Nephron (organoid): ENCODE results near the gene OTOG.

ENCODE experiments used
- H3K27ac Mint-ChIP-seq, 3 experiments: 2 replicates each; pipeline ENCODE4 v1.8.0; 2020; ENCODE audit warnings: mixed read lengths in 3 of 3, mild to moderate bottlenecking in 2 of 3, moderate library complexity in 1 of 3
- H3K27me3 Mint-ChIP-seq: 2 replicates; pipeline ENCODE4 v1.8.0; 2021; ENCODE audit warnings: low read depth, mild to moderate bottlenecking, moderate library complexity, mixed read lengths
- H3K36me3 Mint-ChIP-seq: 2 replicates; pipeline ENCODE4 v1.8.0; 2020; ENCODE audit warnings: low read depth, mixed read lengths
- H3K4me1 Mint-ChIP-seq: 2 replicates; pipeline ENCODE4 v1.8.0; 2020; ENCODE audit warnings: mixed read lengths
- H3K4me3 Mint-ChIP-seq, 3 experiments: 2 replicates each; pipeline ENCODE4 v1.8.0; 2020; ENCODE audit warnings: mild to moderate bottlenecking in 3 of 3, mixed read lengths in 3 of 3, moderate library complexity in 2 of 3
- H3K9me3 Mint-ChIP-seq: 2 replicates; pipeline ENCODE4 v1.8.0; 2020; ENCODE audit warnings: mixed read lengths
- TF ChIP-seq, protein P1 (sequence below), 3 experiments: fragments of 200-600 bp; sonication (generic); IDR thresholded peaks; one replicate each; pipeline ENCODE4 v1.5.0; 2021; ENCODE audit warnings: antibody characterized with exemption in 3 of 3; ENCODE audit not compliant: unreplicated experiment in 3 of 3

Gene OTOG

GRCh38 chr11:17608821-17609220 lies 61.8 kb downstream of the OTOG start:
- Mint-ChIP-seq H3K27me3 (peaks cover 48% of the 10 kb centered on the region), H3K9me3 (no peaks in the 10 kb centered on the region), H3K36me3 (no peaks in the 10 kb centered on the region), H3K27ac (no peak overlapping the region), H3K4me3 (no peak overlapping the region), H3K4me1 (peaks cover 5% of the 10 kb centered on the region)
- TF ChIP-seq, protein P1, sequence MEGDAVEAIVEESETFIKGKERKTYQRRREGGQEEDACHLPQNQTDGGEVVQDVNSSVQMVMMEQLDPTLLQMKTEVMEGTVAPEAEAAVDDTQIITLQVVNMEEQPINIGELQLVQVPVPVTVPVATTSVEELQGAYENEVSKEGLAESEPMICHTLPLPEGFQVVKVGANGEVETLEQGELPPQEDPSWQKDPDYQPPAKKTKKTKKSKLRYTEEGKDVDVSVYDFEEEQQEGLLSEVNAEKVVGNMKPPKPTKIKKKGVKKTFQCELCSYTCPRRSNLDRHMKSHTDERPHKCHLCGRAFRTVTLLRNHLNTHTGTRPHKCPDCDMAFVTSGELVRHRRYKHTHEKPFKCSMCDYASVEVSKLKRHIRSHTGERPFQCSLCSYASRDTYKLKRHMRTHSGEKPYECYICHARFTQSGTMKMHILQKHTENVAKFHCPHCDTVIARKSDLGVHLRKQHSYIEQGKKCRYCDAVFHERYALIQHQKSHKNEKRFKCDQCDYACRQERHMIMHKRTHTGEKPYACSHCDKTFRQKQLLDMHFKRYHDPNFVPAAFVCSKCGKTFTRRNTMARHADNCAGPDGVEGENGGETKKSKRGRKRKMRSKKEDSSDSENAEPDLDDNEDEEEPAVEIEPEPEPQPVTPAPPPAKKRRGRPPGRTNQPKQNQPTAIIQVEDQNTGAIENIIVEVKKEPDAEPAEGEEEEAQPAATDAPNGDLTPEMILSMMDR (IDR thresholded peaks at IDR 0.05; ENCODE audit: unreplicated experiment in 3 of 3): no peak

DNA sequence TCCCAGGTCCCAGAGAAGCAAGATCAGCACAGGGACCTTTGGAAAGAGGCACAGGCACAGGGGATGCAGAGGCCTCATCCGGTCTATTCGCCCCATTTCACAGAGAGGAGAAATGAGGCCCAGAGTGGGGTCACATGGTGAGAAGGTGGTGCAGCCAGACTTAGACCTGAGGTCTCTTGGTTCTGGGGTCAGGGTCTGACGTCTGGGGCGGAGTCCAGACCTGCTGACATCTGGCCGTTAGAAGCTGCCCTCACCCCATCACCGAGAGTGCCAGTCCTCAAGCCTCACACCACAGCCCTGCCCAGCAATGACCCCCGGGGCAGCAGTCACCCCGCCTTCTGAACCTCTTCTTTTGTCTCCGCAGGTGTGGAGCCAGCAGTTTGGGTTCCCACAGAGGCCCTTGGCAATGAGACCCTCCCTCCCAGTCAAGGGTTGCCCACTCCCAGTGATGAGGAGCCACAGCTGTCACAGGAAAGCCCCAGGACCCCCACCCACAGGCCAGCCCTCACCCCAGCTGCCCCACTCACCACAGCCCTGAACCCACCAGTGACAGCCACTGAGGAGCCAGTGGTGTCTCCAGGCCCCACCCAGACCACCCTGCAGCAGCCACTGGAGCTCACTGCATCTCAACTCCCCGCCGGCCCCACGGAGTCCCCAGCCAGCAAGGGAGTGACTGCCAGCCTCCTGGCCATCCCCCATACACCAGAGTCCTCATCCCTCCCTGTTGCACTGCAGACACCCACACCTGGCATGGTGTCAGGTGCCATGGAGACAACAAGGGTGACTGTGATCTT lies 62.4 kb downstream of the OTOG start:
- Mint-ChIP-seq H3K27ac (no peak overlapping the region), H3K4me1 (peaks cover 5% of the 10 kb centered on the region), H3K4me3 (no peak overlapping the region), H3K36me3 (no peaks in the 10 kb centered on the region), H3K9me3 (no peaks in the 10 kb centered on the region), H3K27me3 (peaks cover 52% of the 10 kb centered on the region)
- TF ChIP-seq, protein P1 (IDR thresholded peaks at IDR 0.05; ENCODE audit: unreplicated experiment in 3 of 3): no peak

DNA sequence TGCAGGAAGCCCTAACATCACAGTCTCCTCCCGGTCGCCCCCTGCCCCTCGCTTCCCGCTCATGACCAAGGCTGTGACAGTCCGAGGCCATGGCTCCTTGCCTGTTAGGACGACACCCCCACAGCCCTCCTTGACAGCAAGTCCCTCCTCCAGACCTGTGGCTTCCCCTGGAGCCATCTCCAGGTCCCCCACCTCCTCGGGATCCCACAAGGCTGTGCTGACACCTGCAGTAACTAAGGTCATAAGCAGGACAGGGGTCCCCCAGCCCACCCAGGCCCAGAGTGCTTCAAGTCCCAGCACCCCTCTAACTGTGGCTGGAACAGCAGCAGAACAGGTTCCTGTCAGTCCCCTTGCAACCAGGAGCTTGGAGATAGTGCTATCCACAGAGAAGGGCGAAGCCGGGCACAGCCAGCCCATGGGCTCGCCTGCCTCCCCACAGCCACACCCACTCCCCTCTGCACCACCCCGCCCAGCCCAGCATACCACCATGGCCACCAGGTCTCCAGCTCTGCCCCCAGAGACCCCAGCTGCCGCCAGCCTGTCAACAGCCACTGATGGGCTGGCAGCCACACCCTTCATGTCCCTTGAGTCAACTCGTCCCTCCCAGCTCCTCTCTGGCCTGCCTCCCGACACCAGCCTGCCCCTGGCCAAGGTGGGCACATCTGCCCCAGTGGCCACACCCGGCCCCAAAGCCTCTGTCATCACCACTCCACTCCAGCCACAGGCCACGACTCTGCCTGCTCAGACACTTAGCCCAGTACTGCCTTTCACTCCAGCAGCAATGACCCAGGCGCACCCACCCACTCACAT lies 63.2 kb downstream of the OTOG start:
- no peak overlapping the region for H3K4me3 Mint-ChIP-seq
- no peak overlapping the region for H3K27ac Mint-ChIP-seq
- peaks cover 56% of the 10 kb centered on the region for H3K27me3 Mint-ChIP-seq
- no peaks in the 10 kb centered on the region for H3K36me3 Mint-ChIP-seq
- TF ChIP-seq, protein P1 (IDR thresholded peaks at IDR 0.05; ENCODE audit: unreplicated experiment in 3 of 3): no peak
- H3K4me1 Mint-ChIP-seq: peaks cover 5% of the 10 kb centered on the region
- no peaks in the 10 kb centered on the region for H3K9me3 Mint-ChIP-seq

GRCh38 chr11:17611049-17611448 lies 64.0 kb downstream of the OTOG start:
- Mint-ChIP-seq H3K27ac (no peak overlapping the region), H3K4me1 (peaks cover 5% of the 10 kb centered on the region), H3K9me3 (no peaks in the 10 kb centered on the region), H3K36me3 (no peaks in the 10 kb centered on the region), H3K4me3 (no peak overlapping the region), H3K27me3 (peaks cover 50% of the 10 kb centered on the region)
- TF ChIP-seq, protein P1 (IDR thresholded peaks at IDR 0.05; ENCODE audit: unreplicated experiment in 3 of 3): no peak

DNA sequence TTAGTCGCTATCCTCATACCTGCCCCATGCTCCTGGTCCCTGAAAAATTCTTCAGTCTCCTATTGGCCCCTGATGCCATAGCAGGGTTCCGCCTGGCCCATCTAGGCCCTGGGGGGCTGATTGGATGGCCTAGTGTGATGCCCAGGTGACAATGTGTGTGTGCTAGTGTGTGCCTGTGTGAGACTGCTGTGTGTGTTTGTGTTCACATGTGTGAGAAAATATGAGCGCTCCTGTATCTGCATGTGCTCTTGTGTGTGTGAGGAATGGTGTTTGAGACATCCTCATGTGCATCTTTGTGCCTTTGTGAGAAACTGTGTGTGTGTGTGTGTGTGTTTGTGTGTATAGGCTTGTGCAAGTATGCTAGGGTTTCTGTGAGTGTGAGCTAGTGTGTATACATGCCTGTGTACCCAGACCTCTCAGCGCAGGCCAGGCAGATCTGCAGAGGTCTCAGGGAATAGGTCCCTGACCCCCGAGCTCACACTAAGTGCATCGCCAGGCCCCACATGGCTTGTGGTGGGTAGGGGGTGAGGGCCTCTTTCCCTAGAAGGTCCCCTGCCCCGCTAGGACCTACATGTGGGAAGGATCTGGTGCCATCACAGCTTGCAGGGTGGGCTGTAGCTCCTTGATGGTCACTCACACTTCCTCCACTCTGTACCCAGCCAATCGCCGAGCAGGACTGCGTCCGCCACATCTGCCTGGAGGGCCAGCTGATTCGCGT lies 64.6 kb downstream of the OTOG start:
- Mint-ChIP-seq H3K4me1 (peaks cover 5% of the 10 kb centered on the region), H3K9me3 (no peaks in the 10 kb centered on the region), H3K27me3 (peaks cover 45% of the 10 kb centered on the region), H3K4me3 (no peak overlapping the region), H3K36me3 (no peaks in the 10 kb centered on the region), H3K27ac (no peak overlapping the region)
- TF ChIP-seq, protein P1 (IDR thresholded peaks at IDR 0.05; ENCODE audit: unreplicated experiment in 3 of 3): no peak
